Trophoblast cell (in vitro differentiated cells and primary cell): ENCODE data around the gene PAK1.

Experiments
- DNase-seq, 2 donors: peaks; one replicate each; pipeline ENCODE4 v3.0.0-alpha.2; 2016
- H2AFZ ChIP-seq: 2 replicates; pipeline ENCODE4 v1.6.1; 2013; ENCODE audit warnings: low read length, moderate library complexity, mild to moderate bottlenecking; ENCODE audit not compliant: insufficient read depth, poor library complexity
- H2AK5ac ChIP-seq: 2 replicates; pipeline ENCODE4 v1.6.1; 2013; ENCODE audit warnings: mild to moderate bottlenecking, low read length
- H2BK120ac ChIP-seq: 2 replicates; pipeline ENCODE4 v1.6.1; 2013; ENCODE audit warnings: low read length, mild to moderate bottlenecking, moderate library complexity; ENCODE audit not compliant: insufficient read depth, poor library complexity
- H2BK12ac ChIP-seq: 2 replicates; pipeline ENCODE4 v1.6.1; 2013; ENCODE audit warnings: mild to moderate bottlenecking, low read length, moderate library complexity
- H2BK5ac ChIP-seq: 2 replicates; pipeline ENCODE4 v1.6.1; 2013; ENCODE audit warnings: low read length, low read depth, moderate library complexity, mild to moderate bottlenecking; ENCODE audit not compliant: poor library complexity
- H3K14ac ChIP-seq: 2 replicates; pipeline ENCODE4 v1.6.1; 2013; ENCODE audit warnings: mild to moderate bottlenecking, low read length
- H3K18ac ChIP-seq: 2 replicates; pipeline ENCODE4 v1.6.1; 2013; ENCODE audit warnings: mild to moderate bottlenecking, low read length
- H3K23ac ChIP-seq: 2 replicates; pipeline ENCODE4 v1.6.1; 2013; ENCODE audit warnings: low read length
- H3K27ac ChIP-seq: 2 replicates; pipeline ENCODE4 v1.5.1; 2013; ENCODE audit warnings: low read depth, mild to moderate bottlenecking, inconsistent platforms, low read length, moderate library complexity
- H3K27me3 ChIP-seq: 2 replicates; pipeline ENCODE4 v1.6.1; 2013; ENCODE audit warnings: inconsistent platforms, mild to moderate bottlenecking, low read length, moderate library complexity; ENCODE audit not compliant: insufficient read depth
- H3K36me3 ChIP-seq, 2 experiments: 1 replicate in 1 of 2; 2 replicates in 1 of 2; pipeline ENCODE4 v1.6.1; 2013; ENCODE audit warnings: low read length in 2 of 2, mild to moderate bottlenecking in 2 of 2, moderate library complexity in 1 of 2; ENCODE audit not compliant: insufficient read depth in 2 of 2, control insufficient read depth in 1 of 2
- H3K4ac ChIP-seq: 2 replicates; pipeline ENCODE4 v1.6.1; 2013; ENCODE audit warnings: low read depth, mild to moderate bottlenecking, low read length, moderate library complexity
- H3K4me1 ChIP-seq, 2 experiments: 1 replicate in 1 of 2; 2 replicates in 1 of 2; pipeline ENCODE4 v1.6.1; 2013; ENCODE audit warnings: low read length in 2 of 2, mild to moderate bottlenecking in 2 of 2, moderate library complexity in 1 of 2; ENCODE audit not compliant: insufficient read depth in 2 of 2, control insufficient read depth in 1 of 2
- H3K4me2 ChIP-seq: 2 replicates; pipeline ENCODE4 v1.6.1; 2013; ENCODE audit warnings: inconsistent platforms, mild to moderate bottlenecking, low read length, moderate library complexity
- H3K4me3 ChIP-seq: 2 replicates; pipeline ENCODE4 v1.5.1; 2013; ENCODE audit warnings: mild to moderate bottlenecking, low read depth, low read length, inconsistent platforms
- H3K79me1 ChIP-seq: one replicate; pipeline ENCODE4 v1.6.1; 2013; ENCODE audit warnings: low read length
- H3K79me2 ChIP-seq: 2 replicates; pipeline ENCODE4 v1.6.1; 2013; ENCODE audit warnings: low read length, mild to moderate bottlenecking; ENCODE audit not compliant: control insufficient read depth, insufficient read depth, poor library complexity
- H3K9ac ChIP-seq: 2 replicates; pipeline ENCODE4 v1.6.1; 2013; ENCODE audit warnings: mild to moderate bottlenecking, low read length
- H3K9me3 ChIP-seq: 2 replicates; pipeline ENCODE4 v1.6.1; 2013; ENCODE audit warnings: low read depth, mild to moderate bottlenecking, control low read depth, inconsistent platforms, low read length; ENCODE audit not compliant: insufficient read depth
- H4K12ac ChIP-seq: 2 replicates; pipeline ENCODE4 v1.6.1; 2013; ENCODE audit warnings: low read depth, mild to moderate bottlenecking, low read length, moderate library complexity
- H4K8ac ChIP-seq: 2 replicates; pipeline ENCODE4 v1.6.1; 2013; ENCODE audit warnings: low read depth, mild to moderate bottlenecking, low read length, moderate library complexity
- H4K91ac ChIP-seq: one replicate; pipeline ENCODE4 v1.6.1; 2013; ENCODE audit warnings: low read depth, mild to moderate bottlenecking, low read length, moderate library complexity
- WGBS: extraction: QIAGEN DNeasy Blood & Tissue Kit; methylation state at CpG from one replicate; pipeline ENCODE4 v1.1.7; 2013; ENCODE audit warnings: missing lambda C conversion rate; ENCODE audit not compliant: insufficient read length, insufficient coverage; ENCODE audit errors: extremely low coverage; 5-methylcytosine and 5-hydroxymethylcytosine counted together

Gene PAK1

GRCh38 chr11:77400775-77401449, 73.0 kb downstream of the PAK1 start:
- Histone ChIP-seq H3K79me1 (no peaks in the 10 kb centered on the region), H4K8ac (no peak overlapping the region), H3K4ac (no peak overlapping the region), H3K79me2 (no peaks in the 10 kb centered on the region), H3K9ac (no peak overlapping the region), H3K4me3 (no peak overlapping the region), H3K27me3 (no peaks in the 10 kb centered on the region), H3K4me1 (peaks cover 5 to 6% of the 10 kb centered on the region in 2 experiments), H3K4me2 (no peak overlapping the region), H3K27ac (no peak overlapping the region), H3K9me3 (no peaks in the 10 kb centered on the region), H2BK5ac (no peak overlapping the region), H2BK12ac (no peak overlapping the region), H3K18ac (no peak overlapping the region), H2BK120ac (no peak overlapping the region), H2AK5ac (no peak overlapping the region), H4K91ac (no peak overlapping the region), H4K12ac (no peak overlapping the region), H3K36me3 (no peaks in the 10 kb centered on the region), H3K14ac (no peak overlapping the region), H3K23ac (no peak overlapping the region), H2AFZ (no peak overlapping the region)
- DNase-seq = no peak
- WGBS = no CpG with 5 or more reads among the region's 5 CpGs

GRCh38 chr11:77400271-77400670, 73.6 kb downstream of the PAK1 start:
- no peak overlapping the region for H4K91ac ChIP-seq
- H2BK12ac ChIP-seq = no peak overlapping the region
- no peak overlapping the region for H3K27ac ChIP-seq
- H3K4me3 ChIP-seq = no peak overlapping the region
- H4K12ac ChIP-seq = no peak overlapping the region
- no peak overlapping the region for H3K4ac ChIP-seq
- no peak overlapping the region for H2BK120ac ChIP-seq
- H3K23ac ChIP-seq = no peak overlapping the region
- WGBS = no CpG with 5 or more reads among the region's 2 CpGs
- no peak overlapping the region for H2AFZ ChIP-seq
- no peak overlapping the region for H3K18ac ChIP-seq
- H3K27me3 ChIP-seq = no peaks in the 10 kb centered on the region
- H3K9me3 ChIP-seq = no peaks in the 10 kb centered on the region
- no peaks in the 10 kb centered on the region for H3K36me3 ChIP-seq
- H4K8ac ChIP-seq = no peak overlapping the region
- peaks cover 5 to 6% of the 10 kb centered on the region in 2 experiments for H3K4me1 ChIP-seq
- H3K9ac ChIP-seq = no peak overlapping the region
- H3K4me2 ChIP-seq = no peak overlapping the region
- no peak for DNase-seq
- H3K79me2 ChIP-seq = peaks cover 2% of the 10 kb centered on the region
- H3K14ac ChIP-seq = no peak overlapping the region
- H2AK5ac ChIP-seq = no peak overlapping the region
- H2BK5ac ChIP-seq = no peak overlapping the region
- H3K79me1 ChIP-seq = no peaks in the 10 kb centered on the region

- no peak for DNase-seq
- Histone ChIP-seq H4K12ac (no peak overlapping the region), H3K18ac (no peak overlapping the region), H3K4me1 (peaks cover 5 to 6% of the 10 kb centered on the region in 2 experiments), H3K36me3 (no peaks in the 10 kb centered on the region), H2AFZ (no peak overlapping the region), H3K27ac (no peak overlapping the region), H3K23ac (no peak overlapping the region), H3K4me2 (no peak overlapping the region), H3K4me3 (no peak overlapping the region), H4K91ac (no peak overlapping the region), H2BK120ac (no peak overlapping the region), H2AK5ac (no peak overlapping the region), H3K27me3 (no peaks in the 10 kb centered on the region), H3K9me3 (no peaks in the 10 kb centered on the region), H3K79me2 (peaks cover 2% of the 10 kb centered on the region), H3K4ac (no peak overlapping the region), H3K9ac (no peak overlapping the region), H3K79me1 (no peaks in the 10 kb centered on the region), H4K8ac (no peak overlapping the region), H3K14ac (no peak overlapping the region), H2BK5ac (no peak overlapping the region), H2BK12ac (no peak overlapping the region)
- WGBS = no CpG with 5 or more reads among the region's 1 CpG
Observed at GRCh38 chr11:77397631-77398030, 76.3 kb downstream of the PAK1 start.

GRCh38 chr11:77396911-77397310, 77.0 kb downstream of the PAK1 start:
- Histone ChIP-seq H3K4ac (no peak overlapping the region), H3K79me1 (no peaks in the 10 kb centered on the region), H3K27me3 (no peaks in the 10 kb centered on the region), H2BK120ac (no peak overlapping the region), H3K4me1 (no peaks in the 10 kb centered on the region), H3K9me3 (no peaks in the 10 kb centered on the region), H2AK5ac (no peak overlapping the region), H3K4me2 (no peak overlapping the region), H3K36me3 (no peaks in the 10 kb centered on the region), H3K23ac (no peak overlapping the region), H4K8ac (no peak overlapping the region), H3K79me2 (peaks cover 2% of the 10 kb centered on the region), H2BK5ac (no peak overlapping the region), H3K14ac (no peak overlapping the region), H2BK12ac (no peak overlapping the region), H2AFZ (no peak overlapping the region), H4K91ac (no peak overlapping the region), H3K18ac (no peak overlapping the region), H3K27ac (no peak overlapping the region), H3K4me3 (no peak overlapping the region), H3K9ac (no peak overlapping the region), H4K12ac (no peak overlapping the region)
- no CpG with 5 or more reads among the region's 2 CpGs for WGBS
- DNase-seq = no peak
